OCI-M2 (cell line): Measurements from ENCODE around the gene SPINDOC.

Source experiments
- DNase-seq: peaks from one replicate; lab custom pipeline; 2025; ENCODE audit not compliant: unreplicated experiment; lab: John Stamatoyannopoulos, UW

The SPINDOC gene

DNA sequence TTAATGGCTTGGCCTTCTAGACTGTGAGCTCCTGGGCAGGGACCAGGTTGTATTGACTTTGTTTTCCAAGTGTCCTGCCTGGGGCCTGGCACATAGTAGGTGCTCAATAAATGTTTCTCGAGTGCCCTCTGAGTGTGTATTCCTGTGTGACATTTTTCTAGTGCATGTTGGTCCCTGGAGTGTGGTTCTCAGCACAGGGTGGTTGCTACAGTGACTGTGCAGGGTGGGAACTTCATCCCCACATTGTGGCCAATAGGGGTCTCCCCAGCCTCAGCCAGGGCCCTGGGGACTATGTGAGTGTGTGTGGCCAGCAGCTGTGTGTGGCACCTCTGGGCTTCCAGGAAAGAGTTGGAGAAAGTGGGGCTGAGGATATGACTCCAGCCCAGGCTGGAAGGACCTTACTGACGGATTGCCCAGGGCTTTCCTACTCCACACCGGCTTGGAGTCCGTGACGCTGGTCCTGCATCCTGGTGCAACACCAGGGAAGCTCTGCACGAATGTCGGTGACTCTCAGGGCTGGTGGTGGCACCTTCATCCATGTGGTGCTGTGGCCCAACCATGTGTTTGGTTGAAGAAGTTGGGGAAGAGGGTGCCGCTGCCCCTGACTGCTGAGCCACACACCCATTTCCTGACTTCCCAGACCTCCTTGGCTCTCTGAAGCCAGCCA lies 16.7 kb downstream of the SPINDOC start:
- no peak for DNase-seq

DNA sequence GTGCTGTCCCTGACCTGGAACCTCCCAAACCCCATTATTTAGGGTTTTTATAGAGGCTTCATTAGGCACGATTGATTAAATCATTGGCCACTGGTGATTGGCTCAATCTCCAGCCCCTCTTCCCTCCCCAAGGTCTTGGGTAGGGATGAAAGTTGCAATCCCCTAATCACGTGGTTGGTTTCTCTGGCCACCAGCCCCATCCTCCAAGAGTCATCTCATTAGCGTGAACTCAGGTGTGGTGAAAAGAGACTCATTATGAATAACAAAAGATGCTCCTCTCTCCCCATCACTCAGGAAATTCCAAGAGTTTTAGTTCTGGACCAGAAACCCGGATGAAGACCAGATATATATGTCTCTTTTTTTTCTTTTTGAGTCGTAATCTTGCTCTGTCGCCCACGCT lies 18.1 kb downstream of the SPINDOC start:
- no peak for DNase-seq

DNA sequence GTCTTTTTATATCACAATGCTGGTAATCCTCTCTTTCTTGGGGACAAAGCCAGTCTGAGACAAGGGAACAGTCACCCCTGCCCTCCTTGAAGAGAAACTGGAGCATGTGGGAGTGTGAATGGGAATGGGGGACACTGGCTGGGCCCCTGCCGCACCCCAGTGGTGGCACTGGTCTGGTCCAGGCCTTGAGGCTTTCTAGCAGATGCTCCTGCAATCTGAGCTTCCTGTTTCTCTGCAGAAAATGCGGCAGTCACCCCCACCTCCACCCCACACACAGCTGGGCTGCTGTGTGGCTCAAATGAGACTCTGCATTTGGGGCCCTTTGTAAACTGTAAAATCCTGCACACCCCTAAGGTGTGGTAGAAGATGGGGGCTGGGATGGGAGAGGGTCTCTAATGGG lies 19.1 kb downstream of the SPINDOC start:
- DNase-seq, result no peak

DNA sequence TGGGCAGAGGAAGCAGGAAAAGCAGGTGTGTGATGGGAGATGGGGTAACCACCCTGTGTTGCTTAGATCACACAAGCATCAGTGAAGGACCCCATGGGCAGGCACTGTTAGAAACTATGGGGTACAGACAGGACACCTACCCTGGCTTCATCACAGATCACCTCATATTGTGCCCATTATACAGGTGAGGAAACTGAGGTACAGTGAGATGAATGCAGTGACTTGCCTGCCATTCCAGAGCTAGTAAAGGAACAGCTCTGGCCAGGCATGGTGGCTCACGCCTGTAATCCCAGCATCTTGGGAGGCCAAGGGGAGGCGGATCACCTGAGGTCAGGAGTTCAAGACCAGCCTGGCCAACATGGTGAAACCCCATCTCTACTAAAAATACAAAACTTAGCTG lies 19.8 kb downstream of the SPINDOC start:
- no peak for DNase-seq

DNA sequence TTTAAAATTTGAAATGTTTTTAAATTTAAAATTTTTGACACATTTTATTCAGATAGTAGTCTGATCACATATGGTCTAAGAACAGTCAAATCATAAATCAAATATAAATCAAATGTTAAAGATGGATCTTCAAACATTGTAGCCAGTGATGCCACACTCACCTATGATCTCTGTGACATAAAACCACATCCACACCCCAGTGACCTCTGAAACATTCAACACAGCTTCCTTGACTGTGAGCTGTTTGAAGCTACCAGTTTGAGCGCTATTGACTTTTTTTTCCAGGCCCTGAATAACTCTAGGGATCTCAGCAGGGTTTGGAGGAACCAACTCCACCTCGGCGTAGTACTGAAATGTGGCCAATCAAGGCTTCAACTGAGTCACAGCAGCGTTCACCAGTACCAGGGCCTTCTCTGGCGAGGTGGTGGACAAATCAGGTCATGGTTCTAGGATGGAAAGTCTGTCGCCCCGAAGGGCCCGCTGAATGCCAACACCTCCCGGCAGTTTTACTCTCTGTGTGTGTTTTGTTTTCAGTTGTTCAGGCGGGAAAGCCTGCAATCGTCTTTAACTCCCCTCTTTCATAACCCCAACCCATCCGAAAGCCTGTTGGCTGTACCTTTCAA lies 21.4 kb downstream of the SPINDOC start:
- DNase-seq, result no peak

DNA sequence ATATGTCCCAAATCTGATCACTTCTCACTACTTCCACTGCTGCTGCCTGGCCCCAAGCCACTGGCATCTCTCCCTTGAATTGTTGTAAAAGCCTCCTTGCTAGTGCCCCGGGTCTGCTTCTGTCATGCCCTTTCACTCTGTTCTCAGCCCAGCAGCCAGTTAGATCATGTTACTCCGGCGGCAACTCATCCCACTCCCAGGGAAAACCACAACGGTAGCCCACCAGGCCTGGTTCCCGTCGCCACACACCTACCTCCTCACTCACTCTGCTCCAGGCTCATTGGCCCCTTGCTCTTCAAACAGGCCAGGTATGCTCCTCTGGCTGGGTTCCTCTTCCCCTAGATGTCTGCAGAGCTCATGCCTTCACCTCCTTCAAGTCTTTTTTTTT lies 21.9 kb downstream of the SPINDOC start:
- DNase-seq, result no peak

DNA sequence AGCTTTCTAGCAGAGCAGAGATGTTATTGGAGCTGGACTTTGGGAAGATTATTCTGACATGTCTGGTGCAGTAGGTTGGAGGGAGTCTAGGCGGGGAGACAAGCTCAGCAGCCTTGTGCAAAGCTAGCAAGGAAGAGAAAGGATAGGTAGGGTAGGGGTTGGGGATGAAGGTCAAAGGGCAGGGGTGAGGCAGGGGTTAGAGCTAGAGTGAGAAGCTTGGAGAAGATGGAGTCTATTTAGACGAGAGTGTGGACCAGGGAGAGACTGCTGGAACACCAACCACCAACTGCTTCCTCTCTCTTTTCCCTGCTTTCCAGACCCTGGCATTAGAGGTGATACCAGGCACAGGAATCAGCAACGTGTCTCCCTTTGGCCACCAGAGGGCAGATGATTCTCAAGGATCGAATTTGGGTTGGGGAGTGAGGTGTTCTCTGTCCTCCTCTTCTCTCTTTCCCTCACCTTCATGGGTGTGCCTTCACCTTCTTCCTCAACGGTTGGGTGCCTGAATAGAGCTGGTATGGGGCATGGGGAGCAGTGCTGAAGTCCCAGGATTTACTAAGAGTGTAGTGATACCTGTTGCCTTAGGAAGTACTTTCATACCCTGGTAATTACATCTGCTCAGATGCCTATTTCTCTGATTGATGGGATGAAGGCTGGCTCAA lies 23.9 kb downstream of the SPINDOC start:
- DNase-seq, result no peak

DNA sequence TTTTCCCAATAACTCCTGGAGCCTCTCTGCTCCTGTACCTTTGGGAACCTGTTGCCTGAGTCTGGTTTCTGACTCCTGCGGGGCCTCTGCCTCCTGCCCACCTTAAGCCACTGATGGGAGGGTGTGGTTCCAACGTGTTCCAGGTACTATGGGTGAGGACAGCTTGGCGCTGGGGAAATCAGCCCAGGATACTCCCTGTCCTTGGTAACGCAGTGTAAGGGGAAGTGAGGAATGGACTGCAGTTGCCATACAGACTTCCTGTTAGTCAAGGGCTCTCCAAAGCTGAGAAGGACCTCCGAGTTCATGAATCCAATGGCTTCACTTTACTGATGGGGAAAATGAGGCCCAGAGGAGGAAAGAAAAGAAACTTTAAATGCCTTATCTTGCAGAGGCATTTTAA lies 24.5 kb downstream of the SPINDOC start:
- no peak for DNase-seq

DNA sequence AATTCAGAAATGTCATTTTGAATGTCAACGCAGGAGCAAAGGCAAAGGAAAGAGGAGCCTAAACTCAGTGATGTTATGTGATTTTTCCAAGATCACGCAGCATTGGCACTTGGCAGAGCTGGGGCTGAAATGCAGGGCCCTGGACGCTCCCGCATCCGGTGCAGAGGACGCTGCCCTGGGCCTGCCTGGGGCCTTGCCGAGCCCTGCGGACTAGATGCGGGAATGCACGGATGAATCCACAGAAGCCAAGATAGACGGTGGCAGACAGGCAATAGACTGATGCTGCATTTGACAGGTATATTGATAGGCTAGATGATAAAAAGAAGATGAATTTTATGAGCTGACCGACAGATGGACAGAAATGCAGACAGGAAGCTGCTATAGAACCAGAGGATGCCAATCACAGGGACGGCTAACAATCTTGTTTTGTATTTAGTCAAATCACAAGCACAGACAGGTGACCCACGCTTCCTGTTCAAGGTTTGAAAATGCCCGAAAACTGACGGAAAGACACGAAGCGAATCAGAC lies 25.0 kb downstream of the SPINDOC start:
- DNase-seq, result no peak

DNA sequence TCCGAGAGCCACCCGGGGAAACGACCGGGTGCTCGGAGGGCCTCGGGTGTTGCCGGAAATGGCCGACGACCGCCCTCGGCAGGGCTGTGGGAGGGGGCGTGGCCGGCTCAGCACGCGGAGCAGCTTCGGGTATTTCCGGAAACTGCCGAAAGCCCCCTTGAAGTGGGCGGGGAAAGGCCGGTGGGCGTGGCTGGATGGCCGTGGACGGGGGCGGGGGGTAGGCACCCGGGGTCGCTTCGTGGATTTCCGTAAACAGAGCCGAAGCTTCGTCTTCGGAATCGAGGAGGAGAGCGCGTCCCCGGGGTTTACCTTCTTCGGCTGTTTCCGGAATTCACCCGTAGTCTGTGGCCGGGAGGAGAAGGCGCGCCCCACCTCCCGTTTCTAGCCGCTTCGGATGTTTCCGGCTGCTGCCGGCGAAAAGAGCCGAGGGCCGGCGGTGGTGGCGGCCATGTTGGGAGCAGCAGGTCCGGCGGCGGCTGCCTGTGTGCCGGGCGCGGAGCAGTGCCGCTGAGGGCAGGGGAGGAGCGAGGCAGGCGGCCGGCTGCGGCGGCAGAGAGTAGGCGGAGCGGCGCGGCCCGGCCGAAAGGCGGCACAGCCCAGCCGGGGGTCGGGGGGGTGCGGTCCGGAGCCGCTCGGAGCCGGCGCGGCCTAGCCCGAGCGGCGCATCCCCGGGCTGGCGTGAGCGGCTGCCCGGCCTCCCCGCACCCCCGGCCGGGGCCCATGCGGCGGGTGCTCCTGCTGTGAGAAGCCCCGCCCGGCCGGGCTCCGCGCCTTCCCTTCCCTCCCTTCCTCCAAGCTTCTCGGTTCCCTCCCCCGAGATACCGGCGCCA lies 25.6 kb downstream of the SPINDOC start, which contains the start of gene MARK2:
Gene MARK2 (plus strand): TSS at position 433 of the 830 bp plus-strand sequence. CDS start 397 bp downstream, at position 830.
- DNase-seq, result peak; percentile 57

DNA sequence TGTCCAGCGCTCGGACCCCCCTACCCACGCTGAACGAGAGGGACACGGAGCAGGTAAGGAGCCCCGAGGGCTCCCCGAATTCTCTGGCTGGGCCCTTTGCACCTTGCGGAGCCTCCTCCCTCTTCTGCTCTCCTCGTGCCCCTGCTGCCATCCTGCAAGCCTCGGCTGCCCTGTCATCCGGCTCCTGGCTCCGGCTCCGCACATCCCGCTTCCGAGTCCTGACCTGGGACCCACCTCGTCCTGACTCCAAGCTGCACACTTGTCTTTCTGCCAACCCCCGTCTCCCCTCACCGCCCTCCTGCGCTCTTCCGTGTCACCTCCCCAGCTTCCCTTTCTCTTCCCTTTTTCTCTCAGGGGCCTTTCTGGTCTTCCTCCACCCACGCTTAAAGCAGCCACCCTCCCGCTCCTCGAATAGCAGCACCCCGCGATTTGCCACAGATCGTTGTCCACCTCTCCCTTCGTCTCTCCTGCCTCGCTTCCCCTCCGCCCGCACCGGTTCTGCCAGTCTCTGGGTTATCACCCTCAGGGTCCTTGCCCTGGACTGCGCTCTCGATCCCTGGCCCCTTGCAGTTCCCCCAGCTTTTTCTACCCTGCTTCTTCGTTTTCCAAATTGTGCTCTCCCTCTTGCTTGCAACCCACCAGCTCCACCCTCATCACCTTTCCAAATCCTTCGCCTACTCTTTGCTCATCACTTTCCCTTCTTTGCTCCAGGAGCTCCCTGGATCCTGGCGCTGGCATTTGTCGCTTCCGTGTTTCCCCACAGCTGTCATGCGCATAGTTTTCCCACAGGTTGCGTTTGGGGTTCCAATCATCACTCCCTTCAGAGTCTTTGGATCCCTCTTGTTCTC lies 26.5 kb downstream of the SPINDOC start:
- no peak for DNase-seq

DNA sequence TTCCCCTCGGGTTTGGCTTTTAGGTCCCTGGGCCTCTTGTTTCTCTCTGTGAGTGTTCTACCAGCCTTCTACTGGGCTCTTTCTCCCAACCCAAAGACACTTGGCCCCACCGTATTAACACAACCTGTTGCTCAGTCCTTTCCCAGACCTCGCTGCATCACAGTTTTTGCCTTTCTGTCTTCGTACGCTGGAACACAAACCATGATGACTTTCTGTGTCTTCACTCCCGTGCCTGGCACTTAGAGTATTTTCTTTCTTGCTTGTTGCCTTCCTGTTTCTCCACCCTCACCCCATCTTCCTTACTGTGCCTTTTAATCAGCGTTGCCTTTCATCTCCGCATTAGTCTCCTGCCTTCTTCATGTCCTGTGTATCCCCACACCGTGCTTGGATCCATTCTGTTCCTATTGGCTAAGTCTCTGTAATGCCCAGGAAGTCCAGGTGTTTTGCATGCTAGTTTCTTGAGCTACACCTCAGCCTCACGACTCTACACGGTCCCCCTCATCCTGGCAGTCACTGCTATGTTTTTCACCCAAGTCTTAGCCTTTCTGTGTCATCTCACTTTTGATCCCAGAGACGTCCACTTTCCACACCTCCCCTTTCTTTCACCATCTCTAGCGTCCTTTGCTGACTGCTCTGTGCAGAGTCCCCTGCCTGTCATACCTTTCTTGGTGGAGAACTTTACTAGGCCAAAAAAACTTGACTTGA lies 27.3 kb downstream of the SPINDOC start:
- DNase-seq, result no peak

DNA sequence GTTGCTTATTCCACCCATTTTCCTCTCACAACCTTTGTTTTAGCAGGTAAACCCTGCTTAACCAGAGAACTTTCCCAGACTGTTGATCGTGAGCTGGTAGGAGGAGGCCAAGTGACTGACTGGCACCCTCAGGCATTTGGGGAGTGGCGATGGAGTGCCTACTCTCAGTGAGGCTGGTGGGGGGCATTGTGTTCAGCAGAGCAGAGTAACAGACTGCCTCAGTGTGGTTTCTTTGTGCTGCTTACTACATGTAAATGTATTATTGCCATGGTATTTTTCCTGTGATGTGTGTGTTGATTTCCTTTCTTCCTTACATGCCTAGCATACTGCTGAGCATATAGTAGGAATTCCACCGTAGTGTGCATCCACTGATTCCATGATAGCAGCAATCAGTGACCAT lies 28.3 kb downstream of the SPINDOC start:
- no peak for DNase-seq

DNA sequence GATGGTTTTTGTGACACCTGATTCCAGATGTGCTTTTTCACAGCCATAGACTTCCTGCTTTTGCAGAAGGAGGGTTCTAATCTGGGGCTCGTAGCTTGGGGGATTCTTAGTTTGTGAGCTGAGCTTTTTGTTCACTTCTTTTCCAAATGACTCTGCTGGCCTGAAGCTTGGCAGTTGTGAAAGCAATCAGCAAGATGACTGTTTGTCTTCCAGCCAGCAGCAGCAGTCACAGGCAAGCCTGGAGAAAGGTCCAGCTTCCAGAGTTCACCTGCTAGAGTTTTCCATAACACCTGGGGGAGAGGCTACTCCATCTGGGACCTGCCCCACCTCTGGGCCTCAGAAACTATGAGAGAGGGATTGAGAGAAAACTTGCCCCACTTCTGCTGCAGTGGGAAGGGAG lies 29.8 kb downstream of the SPINDOC start:
- no peak for DNase-seq

DNA sequence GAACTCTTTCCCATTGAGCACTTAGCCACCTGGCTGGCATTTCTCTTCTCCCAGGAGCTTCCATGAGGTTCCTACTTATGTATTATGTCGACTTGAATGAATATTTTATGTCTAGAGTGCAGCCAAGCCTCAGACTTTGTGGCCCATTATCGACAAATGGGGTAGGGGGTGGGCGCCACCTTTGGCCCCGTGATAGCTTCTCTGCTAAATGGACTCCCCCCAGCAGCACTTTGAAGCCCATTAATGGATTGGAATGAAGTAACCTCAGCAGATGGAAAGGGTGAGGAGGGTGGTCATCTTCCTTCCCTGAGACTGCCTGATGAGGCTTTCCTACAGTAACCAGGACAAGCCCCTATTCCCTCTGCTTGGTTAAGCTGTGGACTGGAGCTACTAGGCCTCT lies 31.6 kb downstream of the SPINDOC start:
- DNase-seq, result no peak

DNA sequence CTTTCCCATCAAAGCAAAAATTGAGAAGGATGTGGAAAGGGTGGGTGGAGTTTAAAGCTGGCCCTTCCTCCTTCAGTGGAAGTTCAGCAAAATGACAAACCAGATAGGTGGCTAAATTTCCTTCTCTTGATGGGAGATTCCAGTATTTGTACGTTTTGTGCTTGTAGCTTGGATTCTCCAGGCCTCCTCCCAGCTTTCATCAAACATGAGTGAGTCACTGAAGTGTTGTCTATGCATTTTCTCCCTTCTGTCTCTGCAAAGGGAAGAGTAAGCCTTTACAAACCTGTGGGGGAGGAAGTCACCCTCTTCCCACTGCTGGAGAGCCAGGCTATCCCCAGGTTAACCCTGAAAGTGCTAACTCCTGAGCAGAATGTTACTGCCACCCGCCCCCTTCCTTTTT lies 32.0 kb downstream of the SPINDOC start:
- DNase-seq, result no peak

DNA sequence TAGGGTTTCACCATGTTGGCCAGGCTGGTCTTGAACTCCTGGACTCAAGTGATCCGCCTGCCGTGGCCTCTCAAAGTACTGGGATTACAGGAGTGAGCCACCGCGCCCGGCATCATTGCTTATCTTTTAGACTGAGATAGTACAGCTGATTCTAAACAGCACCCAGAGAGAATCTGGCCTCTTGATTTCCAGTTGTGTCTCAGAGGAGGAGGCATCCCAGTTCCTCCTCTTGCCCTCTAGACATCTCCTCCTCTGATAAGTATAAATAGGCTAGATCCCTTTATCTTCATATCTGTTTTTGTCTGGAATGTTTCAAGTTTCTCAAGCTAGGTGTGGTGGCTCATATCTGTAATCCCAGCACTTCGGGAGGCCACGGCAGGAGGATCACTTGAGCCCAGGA lies 32.7 kb downstream of the SPINDOC start:
- DNase-seq, result no peak

DNA sequence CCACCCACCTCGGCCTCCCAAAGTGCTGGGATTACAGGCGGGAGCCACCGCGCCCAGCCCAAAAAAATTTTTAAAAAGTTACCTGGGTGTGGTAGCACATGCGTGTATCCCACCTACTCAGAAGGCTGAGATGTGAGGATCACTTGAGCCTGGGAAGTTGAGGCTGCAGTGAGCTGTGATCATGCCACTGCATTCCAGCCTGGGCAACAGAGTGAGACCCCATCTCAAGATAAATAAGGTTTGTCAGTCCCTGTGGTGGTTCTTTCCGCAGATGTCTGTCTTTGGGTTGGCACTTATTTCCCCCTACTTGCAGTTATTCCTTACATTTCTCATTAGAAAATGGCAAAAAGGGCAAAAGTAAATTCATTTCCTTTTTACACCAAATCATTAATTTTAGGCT lies 33.6 kb downstream of the SPINDOC start:
- DNase-seq, result no peak

DNA sequence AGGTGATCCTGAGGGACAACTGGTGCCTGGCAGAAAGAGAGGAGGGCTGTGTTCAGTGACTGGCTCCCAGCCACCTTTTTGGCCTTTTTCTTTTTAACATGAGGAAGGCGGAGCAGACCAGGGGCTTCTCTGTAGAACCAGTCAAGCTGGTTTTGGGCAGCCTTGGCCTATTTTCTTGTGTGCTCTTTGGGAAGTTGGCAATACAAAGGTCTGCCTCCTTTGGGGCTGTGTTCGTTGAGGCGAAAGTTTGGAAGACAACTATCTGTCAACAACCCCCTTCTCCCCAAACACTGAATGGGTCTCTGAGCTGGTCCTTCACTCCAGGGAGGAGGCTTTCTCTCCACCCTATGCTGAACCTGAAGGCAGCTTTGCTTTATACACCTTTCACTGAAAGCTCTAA lies 34.1 kb downstream of the SPINDOC start:
- DNase-seq, result no peak

DNA sequence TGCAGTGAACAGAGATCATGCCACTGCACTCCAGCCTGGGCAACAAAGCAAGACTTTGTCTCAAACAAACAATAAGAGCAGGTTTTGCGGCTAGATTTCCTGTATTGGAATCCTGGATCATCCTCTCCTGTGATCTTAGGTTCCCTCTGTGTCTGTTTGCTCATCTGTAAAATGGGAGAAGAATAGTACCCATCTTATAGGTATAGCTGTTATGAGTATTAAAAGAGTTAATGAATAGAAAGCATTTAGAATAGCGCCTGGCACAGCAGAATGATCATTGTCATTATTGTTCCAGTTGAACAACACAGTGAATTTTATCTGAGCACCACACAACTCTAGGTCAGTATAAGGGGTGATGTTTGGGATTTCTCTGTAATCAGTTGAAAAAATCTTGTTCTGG lies 36.4 kb downstream of the SPINDOC start:
- DNase-seq, result no peak
